Stimulated activated CD8-positive, alpha-beta memory T cell treated with anti-CD3 and anti-CD28 coated beads, Interleukin-12 subunit alpha, Interleukin-12 subunit beta, amount 100 ng/mL, for 1 hour (primary cell): ENCODE data around the gene ARPC2.

Experiments
- DNase-seq: peaks from one replicate; pipeline ENCODE4 v3.0.0-alpha.2; 2020; ENCODE audit warnings: low read depth

The ARPC2 gene

GRCh38 chr2:218217360-218218267 lies 625 bp downstream of the ARPC2 start:
- DNase-seq, result peak; percentile 56

GRCh38 chr2:218218268-218219185 lies 1.5 kb downstream of the ARPC2 start:
- no peak for DNase-seq

- DNase-seq, result no peak
Observed at GRCh38 chr2:218219934-218220333, 2.9 kb downstream of the ARPC2 start.

- no peak for DNase-seq
Observed at GRCh38 chr2:218221000-218221399, 4.0 kb downstream of the ARPC2 start.

DNA sequence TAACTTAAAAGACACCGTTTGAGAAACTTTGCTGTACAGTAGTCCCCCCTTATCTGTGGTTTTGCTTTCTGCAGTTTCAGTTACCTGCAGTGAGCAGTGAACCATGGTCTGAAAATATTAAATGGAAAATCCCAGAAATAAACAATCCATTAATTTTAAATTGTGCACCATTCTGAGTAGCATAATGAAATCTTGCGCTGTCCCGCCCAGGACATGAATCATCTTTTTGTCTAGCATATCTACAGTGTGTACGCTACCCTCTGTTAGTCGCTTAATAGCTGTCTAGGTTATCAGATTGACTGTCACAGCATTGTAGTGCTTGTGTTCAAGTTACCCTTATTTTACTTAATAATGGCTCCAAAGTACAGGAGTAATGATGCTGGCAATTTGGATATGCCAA lies 6.1 kb downstream of the ARPC2 start:
- DNase-seq, result no peak

- no peak for DNase-seq
Observed at GRCh38 chr2:218224186-218224585, 7.2 kb downstream of the ARPC2 start.

- no peak for DNase-seq
Observed at GRCh38 chr2:218226903-218227302, 9.9 kb downstream of the ARPC2 start.

GRCh38 chr2:218228366-218229090 lies 11.5 kb downstream of the ARPC2 start:
- no peak for DNase-seq

DNA sequence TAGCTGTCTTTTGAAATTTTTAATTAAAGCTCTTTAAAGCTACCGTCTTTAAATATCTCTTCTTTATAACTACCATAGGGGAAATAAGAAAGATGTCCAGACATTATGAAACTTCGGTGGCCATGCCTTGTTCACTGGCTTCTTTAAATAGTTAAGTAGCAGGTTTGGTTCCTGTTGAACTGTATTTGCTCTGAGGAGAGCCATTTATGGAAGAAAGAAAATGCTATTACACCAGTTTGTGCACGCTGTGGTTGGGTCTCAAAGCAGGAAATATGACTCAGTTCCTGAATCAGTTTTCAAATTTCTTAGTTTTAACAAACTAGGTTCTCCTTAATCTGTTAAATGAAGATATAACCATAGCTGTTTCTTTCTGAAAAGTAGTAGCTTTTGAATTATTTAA lies 12.2 kb downstream of the ARPC2 start:
- DNase-seq, result no peak

DNA sequence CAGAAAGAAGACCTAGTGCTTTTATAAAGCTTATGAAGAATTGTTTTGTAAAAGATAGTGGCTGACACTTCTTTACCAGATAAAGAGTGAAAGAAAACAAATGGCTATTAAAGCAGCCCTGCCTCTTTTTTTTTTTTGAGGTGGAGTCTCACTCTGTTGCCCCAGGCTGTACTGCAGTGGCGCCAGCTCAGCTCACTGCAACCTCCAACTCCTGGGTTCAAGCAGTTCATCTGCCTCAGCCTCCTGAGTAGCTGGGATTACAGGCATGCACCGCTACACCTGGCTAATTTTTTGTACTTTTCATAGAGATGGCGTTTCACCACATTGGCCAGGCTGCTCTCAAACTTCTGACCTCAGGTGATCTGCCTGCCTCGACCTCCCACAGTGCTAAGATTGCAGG lies 12.9 kb downstream of the ARPC2 start:
- DNase-seq, result no peak

GRCh38 chr2:218230882-218231281 lies 13.9 kb downstream of the ARPC2 start:
- no peak for DNase-seq

DNA sequence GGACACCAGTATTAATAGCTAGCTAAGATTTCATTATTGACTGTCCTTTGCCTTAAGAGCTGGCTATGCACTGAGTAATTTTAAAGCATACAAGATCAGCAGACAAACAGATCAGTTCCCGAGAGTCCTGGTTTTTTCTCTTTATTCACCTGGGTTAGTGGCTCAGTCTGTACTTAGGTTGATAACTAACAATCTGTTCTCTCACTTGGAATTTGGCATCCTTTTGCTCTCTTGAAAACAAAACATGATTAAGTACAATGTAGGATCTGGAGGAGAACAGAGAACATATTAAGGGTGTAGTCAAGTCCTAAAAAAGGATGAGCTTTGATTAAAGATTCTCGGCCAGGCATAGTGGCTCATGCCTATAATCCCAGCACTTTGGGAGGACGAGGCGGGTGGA lies 16.6 kb downstream of the ARPC2 start:
- DNase-seq, result no peak

- DNase-seq, result no peak
Observed at GRCh38 chr2:218234521-218234920, 17.5 kb downstream of the ARPC2 start.

DNA sequence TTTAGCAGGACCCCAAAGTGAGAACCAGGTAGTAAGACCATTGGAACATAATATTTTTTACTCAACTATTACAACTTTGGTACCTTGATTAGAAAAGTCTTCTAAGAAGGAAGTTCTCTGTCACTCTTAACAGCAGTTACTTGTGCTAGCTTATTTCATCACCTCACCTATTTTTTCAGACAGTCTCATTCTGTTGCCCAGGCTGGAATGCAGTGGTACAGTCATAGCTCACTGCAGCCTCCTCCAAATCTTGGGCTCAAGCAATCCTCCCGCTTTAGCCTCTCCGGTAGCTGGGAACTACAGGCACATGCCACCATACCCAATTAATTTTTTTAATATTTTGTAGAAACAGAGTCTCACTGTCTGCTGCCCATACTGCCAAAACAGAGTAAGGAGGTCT lies 18.0 kb downstream of the ARPC2 start:
- no peak for DNase-seq

DNA sequence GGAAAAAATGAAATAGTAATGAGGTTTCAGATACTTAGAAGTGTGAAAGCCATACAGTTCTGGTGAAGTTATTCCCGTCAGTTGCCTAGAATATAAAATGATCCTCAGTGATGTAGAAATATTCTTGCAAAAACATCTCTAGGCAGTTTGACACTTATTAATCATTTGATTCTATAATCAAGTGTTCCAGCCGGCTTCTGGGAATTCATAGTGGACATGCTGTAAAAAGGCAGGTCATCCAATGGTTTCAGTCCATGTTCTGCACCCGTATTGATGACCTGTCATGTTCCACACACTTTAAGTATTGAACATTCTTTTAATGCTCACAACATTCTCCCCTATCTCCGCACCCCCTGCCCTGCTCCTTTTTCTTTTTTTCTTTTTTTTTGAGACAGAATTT lies 19.8 kb downstream of the ARPC2 start:
- no peak for DNase-seq

DNA sequence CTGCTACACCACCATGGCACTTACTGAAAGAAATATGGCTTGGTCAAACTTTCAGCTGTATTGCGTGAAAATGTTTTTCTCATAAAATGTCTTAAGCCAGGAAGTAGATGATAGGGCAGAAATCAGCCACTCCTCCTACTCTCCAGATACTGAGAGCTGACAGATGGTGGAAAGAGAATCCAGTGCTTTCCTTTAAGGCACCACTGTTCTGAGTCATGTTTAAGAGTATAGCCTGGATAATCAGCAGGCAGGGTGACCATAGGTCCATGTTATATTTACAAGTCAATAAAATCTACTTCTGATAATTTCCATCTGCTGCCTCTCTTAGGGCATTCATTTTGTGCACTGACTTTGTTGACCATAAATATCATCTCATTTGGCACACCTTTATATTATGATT lies 21.9 kb downstream of the ARPC2 start:
- DNase-seq, result no peak

DNA sequence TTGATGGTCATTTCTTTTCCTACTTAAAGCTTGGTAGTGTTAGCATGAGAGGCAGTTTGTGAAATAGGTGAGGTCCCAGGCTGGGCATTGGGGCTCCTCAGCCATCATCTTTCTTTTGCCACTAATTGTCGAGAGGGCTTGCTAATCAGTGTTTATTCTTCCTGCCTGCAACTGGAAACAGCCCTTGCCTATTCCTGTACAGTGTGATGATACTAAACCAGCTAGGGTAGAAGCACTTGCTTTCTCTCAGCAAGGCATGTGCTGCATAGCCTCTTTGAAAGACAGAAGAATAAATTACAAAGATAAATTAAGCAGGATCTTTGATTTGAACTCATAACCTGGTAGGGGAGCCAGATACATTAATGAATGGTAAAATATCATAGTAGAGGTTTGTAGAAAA lies 27.2 kb downstream of the ARPC2 start:
- DNase-seq, result no peak

GRCh38 chr2:218244665-218245064 lies 27.7 kb downstream of the ARPC2 start:
- no peak for DNase-seq

GRCh38 chr2:218245214-218245613 lies 28.2 kb downstream of the ARPC2 start:
- no peak for DNase-seq

- DNase-seq, result no peak
Observed at GRCh38 chr2:218249691-218250090, 32.7 kb downstream of the ARPC2 start.

DNA sequence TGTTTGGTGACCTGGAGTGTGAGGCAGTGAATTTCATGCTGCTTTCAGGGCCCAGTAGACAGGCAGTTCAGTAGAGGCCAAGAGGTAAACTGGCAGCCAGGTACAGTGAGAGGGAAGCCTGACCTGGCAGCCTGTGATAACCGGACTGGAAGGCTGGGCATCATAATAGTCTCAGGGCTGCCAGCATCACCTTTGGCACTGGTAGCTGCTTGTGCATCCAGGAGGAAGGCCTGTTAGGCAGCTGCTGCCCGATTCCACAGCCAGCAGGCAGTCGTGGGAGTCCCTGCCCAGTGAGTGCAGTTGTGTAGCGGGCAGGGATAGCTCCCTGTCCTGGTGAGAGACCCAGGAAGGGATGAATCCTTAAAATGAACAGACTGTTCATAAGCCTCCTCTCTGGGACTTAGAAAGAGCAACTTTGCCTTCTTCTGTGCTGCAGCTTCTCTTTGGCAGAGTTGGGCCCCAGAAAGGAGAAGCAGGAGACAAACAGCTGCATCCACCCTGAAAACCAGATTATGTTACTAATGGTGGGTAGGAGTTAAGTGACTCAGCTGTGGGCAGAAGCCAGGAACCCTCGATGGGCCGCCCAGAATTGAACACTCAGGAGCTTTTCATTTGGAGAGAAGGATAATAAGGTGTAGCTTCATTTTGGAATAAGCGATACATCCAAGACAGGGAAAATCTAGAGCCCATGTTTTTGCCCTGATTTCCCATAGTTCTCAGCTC lies 35.7 kb downstream of the ARPC2 start:
- DNase-seq, result no peak

DNA sequence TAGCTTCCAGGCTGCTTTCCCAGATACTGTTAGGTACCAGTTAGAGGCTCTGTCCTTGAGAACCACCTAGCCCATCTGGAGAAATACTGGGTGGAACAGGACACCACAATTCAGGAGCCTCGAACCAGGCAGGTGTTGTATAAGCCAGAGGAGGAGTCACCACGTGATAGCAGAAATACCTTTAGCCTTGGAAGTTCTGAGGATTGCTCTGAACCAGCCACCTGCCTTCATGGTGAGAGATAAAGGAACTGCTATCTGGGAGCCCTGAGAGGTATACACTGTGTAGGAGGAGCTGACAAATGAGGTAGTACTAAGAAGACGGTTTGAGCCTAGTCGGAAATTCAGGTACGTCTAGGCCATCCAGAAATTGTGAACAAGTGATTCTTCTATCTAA lies 36.2 kb downstream of the ARPC2 start:
- DNase-seq, result no peak
